Measurements from ENCODE around the gene TMEM184A. TPM values are rescaled to one million over a fixed set of nuclear protein-coding genes. Genes with fewer than 3 reads are reported as not detected.

Gene TMEM184A
- total and polyA plus RNA-seq, 2 of the 13 experiments (the other 11 are each of a cell fraction or from before 2014, with no cell fraction given), result 9.5 to 20.4 TPM

- TF ChIP-seq E2F5 (CRISPR knock-in tag; conservative IDR thresholded peaks at IDR 0.05) (0 out of 2 replicates have a peak, but pooled peaks have one; percentile 44), ZSCAN31 (CRISPR knock-in tag; IDR thresholded peaks at IDR 0.05; ENCODE audit: low read depth) (peak; percentile 43), TRAFD1 (CRISPR knock-in tag; IDR thresholded peaks at IDR 0.05; ENCODE audit: borderline replicate concordance) (0 out of 2 replicates have a peak, but pooled peaks have one; percentile 5), ZNF576 (CRISPR knock-in tag; IDR thresholded peaks at IDR 0.05) (no peak), ZXDC (CRISPR knock-in tag; IDR thresholded peaks at IDR 0.05) (0 out of 2 replicates have a peak, but pooled peaks have one; percentile 72), CCDC6 (CRISPR knock-in tag; IDR thresholded peaks at IDR 0.05) (peak; percentile 25; the same call in 1 of the 2 replicates), SSRP1 (CRISPR knock-in tag; IDR thresholded peaks at IDR 0.05) (no peak), DMTF1 (CRISPR knock-in tag; IDR thresholded peaks at IDR 0.05) (no peak), RAD51 (IDR thresholded peaks at IDR 0.05; ENCODE audit: borderline replicate concordance) (no peak), ZNF460 (CRISPR knock-in tag; IDR thresholded peaks at IDR 0.05; ENCODE audit: borderline replicate concordance) (peak; percentile 7; the same call in 1 of the 2 replicates), ETV5 (CRISPR knock-in tag; IDR thresholded peaks at IDR 0.05; ENCODE audit: borderline replicate concordance) (peak; percentile 71), ZNF703 (CRISPR knock-in tag; IDR thresholded peaks at IDR 0.05; ENCODE audit: borderline replicate concordance) (no peak), RCOR2 (CRISPR knock-in tag; IDR thresholded peaks at IDR 0.05) (no peak), ZNF30 (CRISPR knock-in tag; IDR thresholded peaks at IDR 0.05) (no peak), PPARG (CRISPR knock-in tag; conservative IDR thresholded peaks at IDR 0.05) (peak; percentile 68; the same call in 1 of the 2 replicates), HBP1 (CRISPR knock-in tag; IDR thresholded peaks at IDR 0.05; ENCODE audit: low read depth) (peak; percentile 69; the same call in 1 of the 2 replicates), MAFK (conservative IDR thresholded peaks at IDR 0.05 in 1 of 2, IDR thresholded peaks at IDR 0.05 in 1 of 2; ENCODE audit: low read length in 2 of 2) (no peak), ZNF616 (CRISPR knock-in tag; IDR thresholded peaks at IDR 0.05; ENCODE audit: low read depth) (no peak), FIP1L1 (IDR thresholded peaks at IDR 0.05; ENCODE audit: borderline replicate concordance, insufficient read depth, low read depth, low read length) (no peak)
Observed at GRCh38 chr7:1555813-1556543, at the start of gene TMEM184A (continued).

All from HepG2 (cell line).